DOHH2 (cell line): ENCODE data around the gene TMEM9.

Experiments used
- H3F3A ChIP-seq: fragments of 200-600 bp; sonication (generic), shearing (Covaris generic); 2 replicates; pipeline ENCODE4 v1.6.0; 2016; ENCODE audit warnings: antibody characterized with exemption, mild to moderate bottlenecking; ENCODE audit not compliant: control insufficient read depth, insufficient read depth
- H3K27ac ChIP-seq: fragments of 200-600 bp; sonication (generic); 2 replicates; pipeline ENCODE4 v1.5.1; 2014; ENCODE audit warnings: low read depth, mild to moderate bottlenecking, low read length, moderate library complexity
- H3K27me3 ChIP-seq: fragments of 200-600 bp; sonication (generic); 2 replicates; pipeline ENCODE4 v1.6.1; 2014; ENCODE audit warnings: mild to moderate bottlenecking, low read length, mixed read lengths; ENCODE audit not compliant: control insufficient read depth
- H3K36me3 ChIP-seq: fragments of 200-600 bp; sonication (generic); 2 replicates; pipeline ENCODE4 v1.6.1; 2014; ENCODE audit warnings: mild to moderate bottlenecking, low read length, moderate library complexity, mixed read lengths; ENCODE audit not compliant: control insufficient read depth
- H3K4me1 ChIP-seq: fragments of 200-600 bp; sonication (generic); 2 replicates; pipeline ENCODE4 v1.6.1; 2014; ENCODE audit warnings: mild to moderate bottlenecking, low read length, mixed read lengths; ENCODE audit not compliant: control insufficient read depth
- H3K4me2 ChIP-seq: fragments of 200-600 bp; sonication (generic); 2 replicates; pipeline ENCODE4 v1.6.0; 2014; ENCODE audit warnings: mild to moderate bottlenecking, low read length, moderate library complexity
- H3K4me3 ChIP-seq: fragments of 200-600 bp; sonication (generic); 2 replicates; pipeline ENCODE4 v1.5.1; 2014; ENCODE audit warnings: mild to moderate bottlenecking, low read length, mixed read lengths
- H3K79me2 ChIP-seq: fragments of 200-600 bp; sonication (generic); 2 replicates; pipeline ENCODE4 v1.6.1; 2014; ENCODE audit warnings: mild to moderate bottlenecking, low read length, mixed read lengths; ENCODE audit not compliant: control insufficient read depth
- H3K9me2 ChIP-seq: fragments of 200-600 bp; sonication (generic); replicated peaks from 2 replicates; pipeline ENCODE4 v1.6.1; 2014; ENCODE audit warnings: mild to moderate bottlenecking, low read length, mixed read lengths; ENCODE audit not compliant: control insufficient read depth
- H3K9me3 ChIP-seq: fragments of 200-600 bp; sonication (generic); 2 replicates; pipeline ENCODE4 v1.6.1; 2014; ENCODE audit warnings: antibody characterized with exemption, low read length, mixed read lengths; ENCODE audit not compliant: control insufficient read depth, insufficient read depth
- H4K20me1 ChIP-seq: fragments of 200-600 bp; sonication (generic); 2 replicates; pipeline ENCODE4 v1.6.0; 2014; ENCODE audit warnings: low read depth, mild to moderate bottlenecking, antibody characterized with exemption, low read length, moderate library complexity; ENCODE audit not compliant: control insufficient read depth, insufficient read depth
- CTCF ChIP-seq: fragments of 200-600 bp; sonication (generic); IDR thresholded peaks from one replicate; pipeline ENCODE4 v1.5.1; 2014; ENCODE audit warnings: antibody characterized with exemption, mild to moderate bottlenecking, low read depth, low read length; ENCODE audit not compliant: poor library complexity, severe bottlenecking
- EZH2phosphoT487 ChIP-seq: fragments of 200-600 bp; sonication (generic); IDR thresholded peaks from 2 replicates; pipeline ENCODE4 v1.6.1; 2017; ENCODE audit warnings: borderline replicate concordance, mild to moderate bottlenecking, antibody characterized with exemption, low read length, moderate library complexity, mixed read lengths

Gene TMEM9

GRCh38 chr1:201095581-201095980 is 58.7 kb downstream of the TMEM9 start:
- Histone ChIP-seq H3K27me3 (peaks cover 15% of the 10 kb centered on the region; the same call in 1 of the 2 replicates), H3K9me2 (no peaks in the 10 kb centered on the region), H3K9me3 (no peaks in the 10 kb centered on the region), H3K79me2 (no peaks in the 10 kb centered on the region), H3K27ac (no peak overlapping the region), H3K4me3 (no peak overlapping the region), H3F3A (no peaks in the 10 kb centered on the region), H4K20me1 (no peaks in the 10 kb centered on the region), H3K4me1 (no peaks in the 10 kb centered on the region), H3K36me3 (no peaks in the 10 kb centered on the region), H3K4me2 (no peak overlapping the region)
- no peak for TF ChIP-seq CTCF
- no peak for TF ChIP-seq EZH2phosphoT487

- H3K9me3 ChIP-seq: no peaks in the 10 kb centered on the region
- no peak overlapping the region for H3K27ac ChIP-seq
- no peaks in the 10 kb centered on the region for H3K4me1 ChIP-seq
- TF ChIP-seq EZH2phosphoT487: no peak
- TF ChIP-seq CTCF: no peak
- H3K27me3 ChIP-seq: peaks cover 21% of the 10 kb centered on the region; the same call in 1 of the 2 replicates
- no peaks in the 10 kb centered on the region for H3K36me3 ChIP-seq
- no peak overlapping the region for H3K4me3 ChIP-seq
- H3K79me2 ChIP-seq: no peaks in the 10 kb centered on the region
- no peaks in the 10 kb centered on the region for H4K20me1 ChIP-seq
- no peak overlapping the region for H3K4me2 ChIP-seq
- no peaks in the 10 kb centered on the region for H3K9me2 ChIP-seq
- no peaks in the 10 kb centered on the region for H3F3A ChIP-seq
These were observed 59.4 kb downstream of the TMEM9 start for GRCh38 chr1:201094832-201095231.

GRCh38 chr1:201093962-201094361 is 60.3 kb downstream of the TMEM9 start:
- H3K9me3 ChIP-seq: no peaks in the 10 kb centered on the region
- no peaks in the 10 kb centered on the region for H3K9me2 ChIP-seq
- no peak overlapping the region for H3K27ac ChIP-seq
- H3K79me2 ChIP-seq: no peaks in the 10 kb centered on the region
- peaks cover 21% of the 10 kb centered on the region; the same call in 1 of the 2 replicates for H3K27me3 ChIP-seq
- no peak overlapping the region for H3K4me2 ChIP-seq
- no peaks in the 10 kb centered on the region for H3K4me1 ChIP-seq
- TF ChIP-seq EZH2phosphoT487 (no peak), CTCF (no peak)
- no peaks in the 10 kb centered on the region for H3F3A ChIP-seq
- H4K20me1 ChIP-seq: no peaks in the 10 kb centered on the region
- no peaks in the 10 kb centered on the region for H3K36me3 ChIP-seq
- no peak overlapping the region for H3K4me3 ChIP-seq
